Ovary (tissue), 3 donors: ENCODE measurements around the gene AP2M1.

Source experiments
- CTCF ChIP-seq, 3 donors: fragments of 450-650 bp in 2 of 3; fragments of 200-600 bp in 1 of 3; IDR thresholded peaks; one replicate each; pipeline versions ENCODE4 v1.5.1 to v1.8.0; 2016 to 2022; ENCODE audit warnings: antibody characterized with exemption in 3 of 3, mild to moderate bottlenecking in 1 of 3
- POLR2A ChIP-seq: fragments of 450-650 bp; IDR thresholded peaks from one replicate; pipeline ENCODE4 v1.6.1; 2017; ENCODE audit warnings: antibody characterized with exemption, mild to moderate bottlenecking, moderate library complexity
- donor health status: DM: no; HTN: no; CAD: no.

GRCh38 chr3:184165543-184165942 is 9.1 kb upstream of the AP2M1 start:
- no peak for TF ChIP-seq POLR2A
- TF ChIP-seq CTCF (IDR thresholded peaks at IDR 0.05) = no peak
